Colonic mucosa (tissue), 4 donors: ENCODE data around the gene SLC41A3. TPM values are rescaled to one million over a fixed set of nuclear protein-coding genes. Genes with fewer than 3 reads are reported as not detected.
"Not testable (repeated sequence)": the region's sequence is repeated elsewhere in the genome, so short reads cannot be mapped to it uniquely, and the experiment has no call there.

Experiments
- DNase-seq: peaks from one replicate; pipeline ENCODE4 v3.0.0-alpha.2; 2020
- H3K27ac ChIP-seq: fragments of 200-600 bp; one replicate; pipeline ENCODE4 v1.8.0; 2021
- H3K27me3 ChIP-seq: fragments of 200-600 bp; one replicate; pipeline ENCODE4 v1.8.0; 2021
- H3K36me3 ChIP-seq: fragments of 200-600 bp; one replicate; pipeline ENCODE4 v1.8.0; 2021
- H3K4me1 ChIP-seq: fragments of 200-600 bp; one replicate; pipeline ENCODE4 v1.8.0; 2021; ENCODE audit warnings: mild to moderate bottlenecking
- H3K4me3 ChIP-seq: fragments of 200-600 bp; one replicate; pipeline ENCODE4 v1.8.0; 2021
- H3K9ac ChIP-seq, 2 donors: one replicate each; pipeline ENCODE4 v1.7.0; 2013; ENCODE audit warnings: control low read depth in 2 of 2, low read depth in 2 of 2, low read length in 2 of 2
- H3K9me3 ChIP-seq: fragments of 200-600 bp; one replicate; pipeline ENCODE4 v1.8.0; 2021
- CTCF ChIP-seq: fragments of 200-600 bp; IDR thresholded peaks from one replicate; pipeline ENCODE4 v1.8.0; 2022; ENCODE audit warnings: antibody characterized with exemption, mild to moderate bottlenecking
- intact Hi-C: fragments of 100-400 bp; cut with DNase I; formaldehyde crosslinking; loops from one replicate; pipeline ENCODE4 v1.14.1; 2022
- total RNA-seq, 2 donors: library from RNA; stranded (reverse); fragmentation: NEBNext Ultra II Directional in 1 of 2; extraction: Animal tissue kit (Norgen Biotek cat#: 25700) in 1 of 2; gene quantifications; one replicate each; pipeline ENCODE4 v1.2.1, GENCODE V29; 2021
- donor health status: healthy.
- donor health status: DM: no; HTN: no; CAD: no.
- donor health status: DM: no; HTN: no; CAD: no.

SLC41A3 gene
- total RNA-seq, 2 donors from 2014 or later, result 27.6 to 33.1 TPM

- H3K9me3 ChIP-seq, result no peaks in the 10 kb centered on the region
- DNase-seq, result no peak
- no peak for TF ChIP-seq CTCF
- H3K36me3 ChIP-seq, result no peaks in the 10 kb centered on the region
- no peaks in the 10 kb centered on the region for H3K27me3 ChIP-seq
- H3K4me1 ChIP-seq, result no peaks in the 10 kb centered on the region
- H3K27ac ChIP-seq, result no peak overlapping the region
- no peak overlapping the region for H3K9ac ChIP-seq
- intact Hi-C loops, result no loop called here
- H3K4me3 ChIP-seq, result no peak overlapping the region
Measured at GRCh38 chr3:126050626-126051025, 33.3 kb downstream of the SLC41A3 start.

DNA sequence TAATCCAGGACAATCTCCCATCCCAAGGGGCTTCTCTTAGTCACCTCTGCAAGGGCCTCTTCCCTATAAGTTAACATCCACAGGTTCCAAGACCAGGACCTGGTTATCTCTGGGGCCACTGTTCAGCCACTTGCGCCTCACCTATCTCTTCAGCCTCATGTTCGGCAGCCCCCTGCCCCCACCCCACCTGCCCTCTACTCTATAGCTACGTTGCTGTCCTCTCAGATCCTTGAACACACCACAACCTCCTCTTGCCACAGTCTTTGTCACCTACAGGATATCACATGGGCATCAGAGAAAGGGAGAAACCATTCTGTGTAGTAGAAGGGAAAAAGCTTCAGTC lies 33.9 kb downstream of the SLC41A3 start:
- no peak for TF ChIP-seq CTCF
- Histone ChIP-seq H3K4me1 (no peaks in the 10 kb centered on the region), H3K9ac (no peak overlapping the region), H3K9me3 (no peaks in the 10 kb centered on the region), H3K36me3 (no peaks in the 10 kb centered on the region), H3K27ac (no peak overlapping the region), H3K27me3 (no peaks in the 10 kb centered on the region), H3K4me3 (no peak overlapping the region)
- intact Hi-C loops, result no loop called here
- no peak for DNase-seq

- no peak overlapping the region for H3K4me3 ChIP-seq
- H3K9me3 ChIP-seq, result no peaks in the 10 kb centered on the region
- no peak for DNase-seq
- intact Hi-C loops, result no loop called here
- TF ChIP-seq CTCF, result no peak
- no peaks in the 10 kb centered on the region for H3K4me1 ChIP-seq
- no peaks in the 10 kb centered on the region for H3K36me3 ChIP-seq
- H3K9ac ChIP-seq, result no peak overlapping the region
- H3K27me3 ChIP-seq, result no peaks in the 10 kb centered on the region
- no peak overlapping the region for H3K27ac ChIP-seq
Measured at GRCh38 chr3:126049289-126050049, 34.5 kb downstream of the SLC41A3 start.

DNA sequence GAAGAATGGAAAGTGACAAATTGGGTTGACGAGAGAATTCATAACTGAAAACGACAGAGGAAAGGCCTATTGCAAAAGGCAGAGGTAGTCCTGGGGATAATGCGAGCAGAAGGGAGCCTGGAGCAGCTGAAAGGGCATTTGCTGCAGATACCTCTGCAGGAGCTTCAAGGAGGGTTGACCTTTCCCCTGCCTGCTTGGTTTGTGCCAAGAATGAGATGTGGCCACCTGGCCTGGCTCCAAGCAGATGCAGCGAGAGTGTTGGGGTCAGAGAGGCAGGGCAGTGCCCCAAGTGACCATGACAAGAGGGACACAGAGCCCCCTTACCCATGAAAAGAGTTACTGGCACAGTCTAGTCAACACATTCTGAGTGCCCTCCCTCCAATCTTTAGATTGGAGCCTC lies 43.5 kb downstream of the SLC41A3 start:
- H3K27me3 ChIP-seq, result no peaks in the 10 kb centered on the region
- H3K4me1 ChIP-seq, result no peaks in the 10 kb centered on the region
- no peak for TF ChIP-seq CTCF
- no peak overlapping the region for H3K4me3 ChIP-seq
- H3K36me3 ChIP-seq, result no peaks in the 10 kb centered on the region
- DNase-seq, result peak; percentile 9
- no peaks in the 10 kb centered on the region for H3K9me3 ChIP-seq
- intact Hi-C loops, result no loop called here
- H3K27ac ChIP-seq, result no peak overlapping the region
- no peak overlapping the region for H3K9ac ChIP-seq

GRCh38 chr3:126039870-126040269 lies 44.1 kb downstream of the SLC41A3 start:
- intact Hi-C loops, result no loop called here
- H3K4me1 ChIP-seq, result no peaks in the 10 kb centered on the region
- no peaks in the 10 kb centered on the region for H3K36me3 ChIP-seq
- H3K27ac ChIP-seq, result no peak overlapping the region
- H3K4me3 ChIP-seq, result no peak overlapping the region
- DNase-seq, result peak; percentile 12
- no peak overlapping the region for H3K9ac ChIP-seq
- no peaks in the 10 kb centered on the region for H3K27me3 ChIP-seq
- TF ChIP-seq CTCF, result no peak
- H3K9me3 ChIP-seq, result no peaks in the 10 kb centered on the region

DNA sequence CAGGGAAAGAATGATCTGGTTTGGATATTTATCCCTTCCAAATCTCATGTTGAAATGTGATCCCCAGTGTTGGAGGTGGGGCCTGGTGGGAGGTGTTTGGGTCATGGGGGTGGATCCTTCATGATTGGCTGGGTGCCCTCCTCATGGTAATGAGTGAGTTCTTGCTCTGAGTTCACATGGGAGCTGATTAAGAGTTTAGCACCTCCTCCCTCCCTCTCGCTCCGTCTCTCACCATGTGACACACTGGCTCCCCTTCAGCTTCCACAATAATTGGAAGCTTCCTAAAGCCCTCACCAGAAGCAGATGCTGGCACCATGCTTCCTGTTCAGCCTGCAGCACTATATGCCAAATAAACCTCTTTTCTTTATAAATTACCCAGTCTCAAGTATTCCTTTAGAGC lies 45.1 kb downstream of the SLC41A3 start:
- H3K36me3 ChIP-seq, H3K27ac ChIP-seq, H3K4me3 ChIP-seq, H3K4me1 ChIP-seq, H3K9me3 ChIP-seq, H3K9ac ChIP-seq, H3K27me3 ChIP-seq, intact Hi-C loops: not testable (repeated sequence)
- DNase-seq, result peak; percentile 15
